IMR-90 (cell line): ENCODE measurements around the gene SSBP2. TPM values are rescaled to one million over a fixed set of nuclear protein-coding genes. Genes with fewer than 3 reads are reported as not detected.
A peak's percentile ranks its signal among the peaks of the same experiment; 100 is the strongest.

Experiments
- ATAC-seq: fragments of 200-7000 bp; cut with Tn5 transposase; 2 replicates; pipeline ENCODE4 v1.9.1; 2020; ENCODE audit warnings: low read depth, mild to moderate bottlenecking, moderate library complexity
- BruUV-seq: library from RNA; stranded (reverse); fragments of 400-500 nt; replicated peaks from 2 replicates; lab custom pipeline; 2021; lab: Mats Ljungman, UMichigan
- CTCF ChIA-PET: fragments of 300-600 bp; formaldehyde crosslinking; extraction: SDS; loops from one replicate; lab custom pipeline; 2021; ENCODE audit warnings: antibody characterized with exemption; lab: Yijun Ruan, JAX
- POLR2A ChIA-PET: fragments of 300-600 bp; sonication (Branson Sonifier 250); formaldehyde crosslinking; loops from one replicate; lab custom pipeline; 2022; ENCODE audit warnings: antibody characterized with exemption; ENCODE audit not compliant: unreplicated experiment; lab: Charles Lee
- DNase-seq: peaks from one replicate; pipeline ENCODE4 v3.0.0; 2013
- H2AFZ ChIP-seq: replicated peaks from 2 replicates; pipeline ENCODE3; 2013; ENCODE audit warnings: low read length, mild to moderate bottlenecking; ENCODE audit not compliant: poor library complexity
- H2AK5ac ChIP-seq: 2 replicates; pipeline ENCODE4 v1.6.1; 2013; ENCODE audit warnings: low read depth, low read length, inconsistent platforms
- H2AK9ac ChIP-seq: replicated peaks from 2 replicates; pipeline ENCODE3; 2013; ENCODE audit warnings: mild to moderate bottlenecking, low read depth, low read length, moderate library complexity; ENCODE audit not compliant: poor library complexity
- H2BK120ac ChIP-seq: 2 replicates; pipeline ENCODE4 v1.6.1; 2013; ENCODE audit warnings: low read depth, low read length, inconsistent platforms
- H2BK15ac ChIP-seq: 3 replicates; pipeline ENCODE4 v1.6.1; 2013; ENCODE audit warnings: low read depth, low read length, inconsistent platforms
- H2BK20ac ChIP-seq: 2 replicates; pipeline ENCODE4 v1.6.1; 2013; ENCODE audit warnings: low read depth, mild to moderate bottlenecking, inconsistent platforms, low read length, moderate library complexity
- H2BK5ac ChIP-seq: 2 replicates; pipeline ENCODE4 v1.6.1; 2013; ENCODE audit warnings: mild to moderate bottlenecking, low read depth, low read length, inconsistent platforms; ENCODE audit not compliant: poor library complexity, severe bottlenecking
- H3K14ac ChIP-seq: replicated peaks from 2 replicates; pipeline ENCODE4 v1.6.1; 2013; ENCODE audit warnings: low read depth, low read length, inconsistent platforms
- H3K18ac ChIP-seq: 2 replicates; pipeline ENCODE4 v1.6.1; 2013; ENCODE audit warnings: low read depth, low read length, control low read depth
- H3K23ac ChIP-seq: 2 replicates; pipeline ENCODE4 v1.6.1; 2013; ENCODE audit warnings: low read depth, low read length, inconsistent platforms
- H3K27ac ChIP-seq: 2 replicates; pipeline ENCODE4 v1.5.1; 2013; ENCODE audit warnings: mild to moderate bottlenecking, control low read depth, low read length; ENCODE audit not compliant: insufficient read depth
- H3K27me3 ChIP-seq: 2 replicates; pipeline ENCODE4 v1.6.1; 2013; ENCODE audit warnings: low read length; ENCODE audit not compliant: control insufficient read depth, insufficient read depth
- H3K36me3 ChIP-seq: 2 replicates; pipeline ENCODE4 v1.6.1; 2013; ENCODE audit warnings: low read length, mixed read lengths; ENCODE audit not compliant: control insufficient read depth, insufficient read depth
- H3K4ac ChIP-seq: 2 replicates; pipeline ENCODE4 v1.6.1; 2013; ENCODE audit warnings: low read depth, low read length, inconsistent platforms
- H3K4me1 ChIP-seq: 2 replicates; pipeline ENCODE4 v1.6.1; 2013; ENCODE audit warnings: low read length, mixed read lengths; ENCODE audit not compliant: control insufficient read depth, insufficient read depth
- H3K4me2 ChIP-seq: 2 replicates; pipeline ENCODE4 v1.6.1; 2013; ENCODE audit warnings: low read depth, mild to moderate bottlenecking, control low read depth, low read length, moderate library complexity
- H3K4me3 ChIP-seq: 2 replicates; pipeline ENCODE4 v1.5.1; 2013; ENCODE audit warnings: low read depth, mild to moderate bottlenecking, control low read depth, low read length, moderate library complexity; ENCODE audit not compliant: insufficient read depth
- H3K56ac ChIP-seq: 2 replicates; pipeline ENCODE4 v1.6.1; 2013; ENCODE audit warnings: low read length, inconsistent platforms; ENCODE audit not compliant: insufficient read depth; ENCODE audit errors: extremely low read depth
- H3K79me1 ChIP-seq, 2 experiments: 2 replicates each; pipeline ENCODE4 v1.6.1; 2013; ENCODE audit warnings: low read length in 2 of 2, inconsistent platforms in 1 of 2, low read depth in 1 of 2
- H3K9ac ChIP-seq: 2 replicates; pipeline ENCODE4 v1.6.1; 2013; ENCODE audit warnings: low read depth, low read length, control low read depth
- H3K9me1 ChIP-seq: 2 replicates; pipeline ENCODE4 v1.6.1; 2013; ENCODE audit warnings: low read length, inconsistent platforms; ENCODE audit not compliant: insufficient read depth
- H3K9me3 ChIP-seq: 2 replicates; pipeline ENCODE4 v1.6.1; 2013; ENCODE audit warnings: low read length; ENCODE audit not compliant: control insufficient read depth, insufficient read depth
- H4K20me1 ChIP-seq: 2 replicates; pipeline ENCODE4 v1.6.1; 2013; ENCODE audit warnings: low read length, inconsistent platforms; ENCODE audit not compliant: insufficient read depth
- H4K5ac ChIP-seq: 2 replicates; pipeline ENCODE4 v1.6.1; 2013; ENCODE audit warnings: mild to moderate bottlenecking, low read depth, low read length, control low read depth
- H4K8ac ChIP-seq, 2 experiments: 2 replicates each; pipeline ENCODE4 v1.6.1; 2013; ENCODE audit warnings: low read depth in 2 of 2, low read length in 2 of 2, control low read depth in 1 of 2, inconsistent platforms in 1 of 2
- H4K91ac ChIP-seq: 2 replicates; pipeline ENCODE4 v1.6.1; 2013; ENCODE audit warnings: low read depth, low read length, inconsistent platforms; ENCODE audit not compliant: insufficient read depth
- MAFK ChIP-seq: IDR thresholded peaks from 2 replicates; pipeline ENCODE4 v1.6.1; 2012; ENCODE audit warnings: low read depth, low read length, improper control_type of control experiment
- MXI1 ChIP-seq: IDR thresholded peaks from 2 replicates; pipeline ENCODE4 v1.6.1; 2012; ENCODE audit warnings: low read depth, mild to moderate bottlenecking, low read length, moderate library complexity, borderline replicate concordance
- POLR2A ChIP-seq: IDR thresholded peaks from 2 replicates; pipeline ENCODE4 v1.6.1; 2012; ENCODE audit warnings: mild to moderate bottlenecking, low read depth, low read length
- WGBS, 2 experiments: methylation state at CpG; one replicate each; pipeline versions ENCODE4 v1.1.5 to v1.1.7; 2013; ENCODE audit warnings: missing lambda C conversion rate in 2 of 2; ENCODE audit not compliant: insufficient read length in 1 of 2; ENCODE audit errors: extremely low coverage in 2 of 2; 5-methylcytosine and 5-hydroxymethylcytosine counted together
- dilution Hi-C: fragments of 300-500 bp; cut with HindIII; formaldehyde crosslinking; loops from one replicate; pipeline ENCODE4 v1.14.3; 2018; ENCODE audit warnings: low sequenced_read_pairs; ENCODE audit not compliant: unreplicated experiment
- in situ Hi-C: fragments of 300-500 bp; cut with MboI; formaldehyde crosslinking; loops from 3 replicates; pipeline ENCODE4 v1.14.3; 2019; ENCODE audit warnings: low sequenced_read_pairs, inconsistent platforms, mixed read lengths
- intact Hi-C: fragments of 100-400 bp; cut with micrococcal nuclease; formaldehyde crosslinking; loops from 2 replicates; pipeline ENCODE4 v1.10.0; 2022
- polyA plus RNA-seq, 3 experiments: library from polyadenylated mRNA; depleted of rRNA; stranded (reverse); fragments of >200 nt; gene quantifications; 2 replicates each; pipeline ENCODE4 v1.2.3, GENCODE V29; 2012; ENCODE audit warnings: low replicate concordance in 1 of 3
- total RNA-seq: library from RNA; depleted of rRNA; stranded (reverse); fragments of >200 nt; gene quantifications from 2 replicates; pipeline ENCODE4 v1.2.3, GENCODE V29; 2012

Gene SSBP2
- total and polyA plus RNA-seq, 2 of the 4 experiments (the other 2 are of a cell fraction), result 38.4 to 42.7 TPM

DNA sequence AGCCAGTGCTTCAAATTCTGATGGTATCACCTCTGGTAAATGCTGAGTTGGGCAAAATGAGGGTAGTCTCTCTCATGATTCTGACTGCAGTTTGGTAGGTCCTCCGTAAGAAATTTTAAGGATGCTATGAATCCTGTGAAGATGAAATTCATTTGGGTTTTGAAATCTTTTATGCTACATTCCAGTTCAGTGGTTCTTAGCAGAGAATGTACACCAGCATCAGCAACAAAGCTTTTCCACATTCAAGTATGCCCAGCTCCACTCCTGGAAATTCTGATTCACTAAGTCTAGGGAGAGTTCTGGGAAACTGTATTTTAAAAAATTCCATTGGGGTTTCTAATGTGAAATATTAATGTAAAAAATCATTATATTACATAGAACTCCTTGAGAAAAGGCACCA is 323.3 kb downstream of the SSBP2 start:
- Histone ChIP-seq H3K56ac (no peak overlapping the region), H4K8ac (no peak overlapping the region), H2BK5ac (no peak overlapping the region), H3K4ac (no peak overlapping the region), H4K20me1 (no peaks in the 10 kb centered on the region), H2AK9ac (no peak overlapping the region), H3K9me1 (no peaks in the 10 kb centered on the region; the same call in 1 of the 2 replicates), H4K5ac (no peak overlapping the region), H3K27ac (no peak overlapping the region), H3K14ac (no peak overlapping the region), H2AFZ (no peak overlapping the region), H3K4me1 (peaks cover 8% of the 10 kb centered on the region), H3K23ac (no peak overlapping the region), H2BK20ac (no peak overlapping the region), H4K91ac (no peak overlapping the region), H3K9ac (no peak overlapping the region), H3K79me1 (no peaks in the 10 kb centered on the region), H3K9me3 (no peaks in the 10 kb centered on the region), H3K27me3 (no peaks in the 10 kb centered on the region), H3K4me3 (no peak overlapping the region), H3K36me3 (no peaks in the 10 kb centered on the region), H2AK5ac (no peak overlapping the region), H2BK15ac (no peak overlapping the region), H2BK120ac (no peak overlapping the region), H3K4me2 (no peak overlapping the region), H3K18ac (no peak overlapping the region)
- dilution Hi-C loops, result no loop called here
- BruUV-seq, result no TSS peak
- TF ChIP-seq MXI1 (no peak), MAFK (peak; percentile 34), POLR2A (no peak)
- DNase-seq, result no peak
- ChIA-PET POLR2A (no interaction called here), CTCF (no interaction called here)
- WGBS, 2 experiments, result no CpG with 5 or more reads among the region's 1 CpG
- no peak for ATAC-seq
- intact Hi-C loops, result loop anchor here (5.0 kb wide), 1 partner anchor 410 kb away; no protein-coding TSS in a partner anchor
- in situ Hi-C loops, result loop anchor here (10.0 kb wide), 1 partner anchor 427 kb away; no protein-coding TSS in a partner anchor
